Measurements from ENCODE around the gene SFTA2.

GRCh38 chr6:30897882-30898281, 34.1 kb downstream of the SFTA2 start:
- TF ChIP-seq CTCF (IDR thresholded peaks at IDR 0.05) (no peak), EP300 (IDR thresholded peaks at IDR 0.05) (no peak)
